A549 (cell line): ENCODE measurements around the gene PEF1.

Experiments
- CTCF ChIP-seq: fragments of >200 bp; sonication (Bioruptor Twin); formaldehyde crosslinking; IDR thresholded peaks from 3 replicates; pipeline ENCODE4 v1.5.1; 2016
- ESRRA ChIP-seq: fragments of 150-350 bp; IDR thresholded peaks from 2 replicates; pipeline ENCODE4 v1.6.1; 2014; ENCODE audit warnings: mild to moderate bottlenecking, low read length, borderline replicate concordance
- HOXB5 ChIP-seq: fragments of 250-450 bp; sonication (Bioruptor Pico); IDR thresholded peaks from 2 replicates; pipeline ENCODE4 v1.5.0; 2020; ENCODE audit warnings: mild to moderate bottlenecking, moderate library complexity
- KDM5A ChIP-seq: fragments of 200-600 bp; sonication (generic); IDR thresholded peaks from 2 replicates; pipeline ENCODE4 v1.6.1; 2016; ENCODE audit warnings: antibody characterized with exemption, mild to moderate bottlenecking
- MAX ChIP-seq: IDR thresholded peaks from 2 replicates; pipeline ENCODE4 v1.6.1; 2012
- PBX3 ChIP-seq: IDR thresholded peaks from 2 replicates; pipeline ENCODE4 v1.6.1; 2012
- POLR2A ChIP-seq: IDR thresholded peaks from 2 replicates; pipeline ENCODE4 v1.6.1; 2012; ENCODE audit warnings: mild to moderate bottlenecking, low read length
- RAD21 ChIP-seq, 2 experiments: fragments of >200 bp in 1 of 2; sonication (Bioruptor Twin) in 1 of 2; formaldehyde crosslinking in 1 of 2; IDR thresholded peaks in 1 of 2; conservative IDR thresholded peaks in 1 of 2; 2 replicates in 1 of 2; 3 replicates in 1 of 2; pipeline ENCODE4 v1.6.1; 2012 to 2018; ENCODE audit warnings: inconsistent platforms in 1 of 2
- REST ChIP-seq: fragments of 200-600 bp; sonication (generic); IDR thresholded peaks from 2 replicates; pipeline ENCODE4 v1.6.1; 2016; ENCODE audit warnings: antibody characterized with exemption, mild to moderate bottlenecking, moderate library complexity
- SMC3 ChIP-seq: fragments of >200 bp; sonication (Bioruptor Twin); formaldehyde crosslinking; IDR thresholded peaks from 3 replicates; pipeline ENCODE4 v1.6.1; 2018; ENCODE audit warnings: inconsistent platforms
- TP53 ChIP-seq: fragments of 250-450 bp; sonication (Bioruptor Pico); IDR thresholded peaks from 2 replicates; pipeline ENCODE4 v1.5.0; 2021; ENCODE audit warnings: mild to moderate bottlenecking, moderate library complexity
- USF2 ChIP-seq: fragments of 450-650 bp; IDR thresholded peaks from 2 replicates; pipeline ENCODE4 v1.6.1; 2014; ENCODE audit warnings: antibody characterized with exemption

- TF ChIP-seq USF2 (no peak), CTCF (no peak), PBX3 (no peak), SMC3 (no peak), MAX (no peak), HOXB5 (no peak), REST (no peak), POLR2A (no peak), RAD21 (conservative IDR thresholded peaks at IDR 0.05 in 1 of 2, IDR thresholded peaks at IDR 0.05 in 1 of 2) (no peak), ESRRA (no peak), KDM5A (no peak), TP53 (CRISPR knock-in tag) (no peak)
These were observed 44.0 kb downstream of the PEF1 start for GRCh38 chr1:31600641-31601040.
